ENCODE data around the gene THOP1.

THOP1 gene

DNA sequence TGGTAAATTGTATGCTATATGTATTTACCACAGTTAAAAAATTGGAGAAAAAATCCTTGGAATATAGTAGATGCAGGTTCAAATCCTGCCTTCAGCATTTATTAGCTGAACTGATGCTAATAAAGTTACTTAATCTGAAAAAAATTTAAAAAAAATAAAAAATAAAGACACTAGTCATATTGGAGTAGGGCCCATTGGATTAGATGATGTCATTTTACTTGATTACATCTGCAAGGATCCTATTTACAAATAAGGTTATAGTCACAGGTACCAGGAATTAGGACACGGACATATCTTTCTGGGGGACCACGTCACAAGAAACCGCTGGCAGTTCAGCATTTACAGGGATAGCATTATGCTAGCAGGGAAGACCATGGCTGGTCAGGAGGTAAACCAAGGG lies 62.2 kb downstream of the THOP1 start:
- no peak overlapping the region for H3K27ac ChIP-seq (ENCODE audit: poor library complexity, severe bottlenecking)
- H3K9me3 ChIP-seq (ENCODE audit: severe bottlenecking) = peaks cover 11% of the 10 kb centered on the region
- H3K27me3 ChIP-seq (ENCODE audit: insufficient read depth, poor library complexity, severe bottlenecking) = no peaks in the 10 kb centered on the region
- DNase-seq (ENCODE audit: low spot score) (no peak), ATAC-seq (ENCODE audit: low read depth) (no peak)
- TF ChIP-seq, protein P1, sequence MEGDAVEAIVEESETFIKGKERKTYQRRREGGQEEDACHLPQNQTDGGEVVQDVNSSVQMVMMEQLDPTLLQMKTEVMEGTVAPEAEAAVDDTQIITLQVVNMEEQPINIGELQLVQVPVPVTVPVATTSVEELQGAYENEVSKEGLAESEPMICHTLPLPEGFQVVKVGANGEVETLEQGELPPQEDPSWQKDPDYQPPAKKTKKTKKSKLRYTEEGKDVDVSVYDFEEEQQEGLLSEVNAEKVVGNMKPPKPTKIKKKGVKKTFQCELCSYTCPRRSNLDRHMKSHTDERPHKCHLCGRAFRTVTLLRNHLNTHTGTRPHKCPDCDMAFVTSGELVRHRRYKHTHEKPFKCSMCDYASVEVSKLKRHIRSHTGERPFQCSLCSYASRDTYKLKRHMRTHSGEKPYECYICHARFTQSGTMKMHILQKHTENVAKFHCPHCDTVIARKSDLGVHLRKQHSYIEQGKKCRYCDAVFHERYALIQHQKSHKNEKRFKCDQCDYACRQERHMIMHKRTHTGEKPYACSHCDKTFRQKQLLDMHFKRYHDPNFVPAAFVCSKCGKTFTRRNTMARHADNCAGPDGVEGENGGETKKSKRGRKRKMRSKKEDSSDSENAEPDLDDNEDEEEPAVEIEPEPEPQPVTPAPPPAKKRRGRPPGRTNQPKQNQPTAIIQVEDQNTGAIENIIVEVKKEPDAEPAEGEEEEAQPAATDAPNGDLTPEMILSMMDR (IDR thresholded peaks at IDR 0.05; ENCODE audit: poor library complexity, severe bottlenecking) = no peak
- H3K36me3 ChIP-seq (ENCODE audit: low read depth) = peaks cover 35% of the 10 kb centered on the region
- H3K4me1 ChIP-seq (ENCODE audit: insufficient read depth, poor library complexity, severe bottlenecking) = no peaks in the 10 kb centered on the region
- H3K4me3 ChIP-seq (ENCODE audit: severe bottlenecking) = no peak overlapping the region

DNA sequence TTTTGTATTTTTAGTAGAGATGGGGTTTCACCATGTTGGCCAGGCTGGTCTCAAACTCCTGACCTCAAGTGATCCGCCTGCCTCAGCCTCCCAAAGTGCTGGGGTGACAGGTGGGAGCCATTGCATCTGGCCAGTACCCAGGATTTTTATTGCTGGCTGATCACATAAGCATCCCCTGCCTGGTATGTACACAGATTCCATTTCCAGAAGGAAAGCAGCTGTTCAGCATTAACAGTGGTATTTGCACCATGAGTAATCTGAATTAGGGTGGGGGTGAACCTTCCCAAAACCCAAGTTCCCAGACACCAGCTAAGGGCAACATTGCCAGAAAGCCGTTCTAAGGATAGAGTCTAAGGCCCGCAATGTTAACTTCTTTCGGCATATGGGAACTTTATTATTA lies 63.3 kb downstream of the THOP1 start:
- Histone ChIP-seq H3K27ac (ENCODE audit: poor library complexity, severe bottlenecking) (no peak overlapping the region), H3K9me3 (ENCODE audit: severe bottlenecking) (peaks cover 14% of the 10 kb centered on the region)
- no peak for ATAC-seq (ENCODE audit: low read depth)

DNA sequence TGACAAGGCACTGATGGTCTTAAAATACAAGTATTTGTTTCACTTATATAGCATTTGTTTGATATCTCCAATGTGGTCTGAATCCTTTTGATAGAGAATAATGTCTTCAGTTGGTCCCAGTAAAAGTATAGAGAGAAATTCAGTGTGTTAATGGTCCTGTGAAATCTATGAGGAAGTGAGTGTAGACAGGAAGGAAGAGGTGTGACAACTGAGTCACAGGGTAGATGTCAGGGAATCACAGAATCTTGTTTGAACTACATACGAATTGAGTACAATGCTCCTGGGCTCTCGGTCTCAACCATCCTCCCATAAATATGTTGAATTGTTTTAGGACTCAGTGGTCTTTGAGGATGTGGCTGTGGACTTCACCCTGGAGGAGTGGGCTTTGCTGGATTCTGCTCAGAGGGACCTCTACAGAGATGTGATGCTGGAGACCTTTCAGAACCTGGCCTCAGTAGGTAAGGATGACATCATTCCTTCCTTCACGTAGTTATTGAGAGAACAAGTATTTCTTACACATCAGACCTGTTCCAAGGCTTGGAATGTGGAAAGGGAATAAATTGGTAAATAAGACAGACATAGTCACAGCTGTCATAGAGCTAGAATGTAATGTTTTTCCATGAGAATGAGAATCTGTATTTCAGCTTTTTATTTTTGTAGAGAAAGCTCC lies 65.1 kb downstream of the THOP1 start:
- peaks cover 54% of the 10 kb centered on the region for H3K36me3 ChIP-seq (ENCODE audit: low read depth)

More for the DNA sequence above, 63.3 kb downstream of the THOP1 start:
- Histone ChIP-seq H3K36me3 (ENCODE audit: low read depth) (peaks cover 46% of the 10 kb centered on the region), H3K4me1 (ENCODE audit: insufficient read depth, poor library complexity, severe bottlenecking) (no peaks in the 10 kb centered on the region), H3K4me3 (ENCODE audit: severe bottlenecking) (no peak overlapping the region), H3K27me3 (ENCODE audit: insufficient read depth, poor library complexity, severe bottlenecking) (no peaks in the 10 kb centered on the region)
- no peak for DNase-seq (ENCODE audit: low spot score)
- TF ChIP-seq, protein P1 (IDR thresholded peaks at IDR 0.05; ENCODE audit: poor library complexity, severe bottlenecking) = no peak

DNA sequence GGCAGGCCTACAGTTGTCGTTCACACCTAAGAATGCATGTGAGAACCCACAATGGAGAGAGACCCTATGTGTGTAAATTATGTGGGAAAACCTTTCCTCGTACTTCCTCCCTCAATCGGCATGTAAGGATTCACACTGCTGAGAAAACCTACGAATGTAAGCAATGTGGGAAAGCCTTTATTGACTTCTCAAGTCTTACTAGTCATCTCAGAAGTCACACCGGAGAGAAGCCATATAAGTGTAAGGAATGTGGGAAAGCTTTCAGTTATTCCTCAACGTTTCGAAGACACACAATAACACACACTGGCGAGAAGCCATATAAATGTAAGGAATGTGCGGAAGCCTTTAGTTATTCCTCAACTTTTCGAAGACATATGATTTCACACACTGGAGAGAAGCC lies 67.3 kb downstream of the THOP1 start:
- TF ChIP-seq, protein P1 (IDR thresholded peaks at IDR 0.05; ENCODE audit: poor library complexity, severe bottlenecking) = no peak
- Histone ChIP-seq H3K36me3 (ENCODE audit: low read depth) (peaks cover 48% of the 10 kb centered on the region), H3K27ac (ENCODE audit: poor library complexity, severe bottlenecking) (no peak overlapping the region), H3K27me3 (ENCODE audit: insufficient read depth, poor library complexity, severe bottlenecking) (no peaks in the 10 kb centered on the region), H3K4me3 (ENCODE audit: severe bottlenecking) (no peak overlapping the region), H3K9me3 (ENCODE audit: severe bottlenecking) (peaks cover 23% of the 10 kb centered on the region), H3K4me1 (ENCODE audit: insufficient read depth, poor library complexity, severe bottlenecking) (no peaks in the 10 kb centered on the region)
- ATAC-seq (ENCODE audit: low read depth) (no peak), DNase-seq (ENCODE audit: low spot score) (no peak)

More for the DNA sequence above, 65.1 kb downstream of the THOP1 start:
- no peak for ATAC-seq (ENCODE audit: low read depth)
- DNase-seq (ENCODE audit: low spot score) = no peak
- peaks cover 23% of the 10 kb centered on the region for H3K9me3 ChIP-seq (ENCODE audit: severe bottlenecking)
- TF ChIP-seq, protein P1 (IDR thresholded peaks at IDR 0.05; ENCODE audit: poor library complexity, severe bottlenecking) = no peak
- H3K27me3 ChIP-seq (ENCODE audit: insufficient read depth, poor library complexity, severe bottlenecking) = no peaks in the 10 kb centered on the region
- no peak overlapping the region for H3K4me3 ChIP-seq (ENCODE audit: severe bottlenecking)
- H3K4me1 ChIP-seq (ENCODE audit: insufficient read depth, poor library complexity, severe bottlenecking) = no peaks in the 10 kb centered on the region
- H3K27ac ChIP-seq (ENCODE audit: poor library complexity, severe bottlenecking) = no peak overlapping the region

DNA sequence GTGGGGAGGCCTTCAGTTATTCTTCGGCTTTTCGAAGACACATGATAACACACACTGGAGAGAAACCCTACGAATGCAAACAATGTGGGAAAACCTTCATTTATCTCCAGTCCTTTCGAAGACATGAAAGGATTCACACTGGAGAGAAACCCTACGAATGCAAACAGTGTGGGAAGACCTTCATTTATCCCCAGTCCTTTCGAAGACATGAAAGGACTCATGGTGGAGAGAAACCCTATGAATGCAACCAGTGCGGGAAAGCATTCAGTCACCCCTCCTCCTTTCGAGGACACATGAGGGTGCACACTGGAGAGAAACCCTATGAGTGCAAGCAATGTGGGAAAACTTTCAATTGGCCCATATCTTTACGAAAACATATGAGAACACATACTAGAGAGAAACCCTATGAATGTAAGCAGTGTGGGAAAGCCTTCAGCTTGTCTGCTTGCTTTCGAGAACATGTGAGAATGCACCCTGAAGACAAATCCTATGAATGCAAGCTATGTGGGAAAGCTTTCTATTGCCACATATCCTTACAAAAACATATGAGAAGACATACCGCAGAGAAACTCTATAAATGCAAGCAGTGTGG lies 67.8 kb downstream of the THOP1 start:
- TF ChIP-seq, protein P1 (IDR thresholded peaks at IDR 0.05; ENCODE audit: poor library complexity, severe bottlenecking) = no peak
- ATAC-seq (ENCODE audit: low read depth) = no peak
- H3K4me1 ChIP-seq (ENCODE audit: insufficient read depth, poor library complexity, severe bottlenecking) = no peaks in the 10 kb centered on the region
- H3K27me3 ChIP-seq (ENCODE audit: insufficient read depth, poor library complexity, severe bottlenecking) = no peaks in the 10 kb centered on the region
- no peak overlapping the region for H3K4me3 ChIP-seq (ENCODE audit: severe bottlenecking)
- DNase-seq (ENCODE audit: low spot score) = no peak
- H3K27ac ChIP-seq (ENCODE audit: poor library complexity, severe bottlenecking) = no peak overlapping the region
- H3K36me3 ChIP-seq (ENCODE audit: low read depth) = peaks cover 48% of the 10 kb centered on the region
- peaks cover 23% of the 10 kb centered on the region for H3K9me3 ChIP-seq (ENCODE audit: severe bottlenecking)
